Measurements from ENCODE around the gene PRR3. TPM values are rescaled to one million over a fixed set of nuclear protein-coding genes. Genes with fewer than 3 reads are reported as not detected.

The PRR3 gene
- total RNA-seq, 1 experiment from 2014 or later = 5.1 TPM

GRCh38 chr6:30611856-30612194, 54.7 kb downstream of the PRR3 start:
- no peak for DNase-seq (ENCODE audit: low spot score)

DNA sequence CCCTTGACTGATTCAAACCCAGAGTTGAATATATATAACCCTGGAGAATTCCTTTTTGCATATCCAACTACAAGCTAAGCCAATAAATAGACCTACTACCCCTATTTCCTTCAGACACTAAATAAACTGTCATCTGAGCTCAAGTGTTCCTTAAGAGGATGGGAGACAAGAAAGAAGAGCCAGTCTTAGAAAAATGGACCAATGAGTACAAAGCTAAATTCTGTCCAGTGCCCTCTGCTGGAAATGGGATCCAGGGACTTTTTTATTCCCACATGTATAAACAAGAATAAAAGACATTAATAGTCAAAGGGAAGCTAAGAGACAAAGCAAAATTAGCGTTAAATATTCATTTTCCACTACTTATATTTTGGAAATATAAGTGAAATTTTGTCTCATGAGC, 55.1 kb downstream of the PRR3 start:
- DNase-seq (ENCODE audit: low spot score) = no peak

- no peak for DNase-seq (ENCODE audit: low spot score)
Observed at GRCh38 chr6:30612687-30613248, 55.7 kb downstream of the PRR3 start.

Small RNA genes within 50 kb of the gene (small RNA-seq; reads per million reads assigned to genes)
- 0.50 reads per million for gene MIR877

Other genes starting within 250 kb of the PRR3 start
- 13.6 and 15.0 TPM in 2 replicates for gene TRIM39, start 230.4 kb upstream of the PRR3 start, total RNA-seq (2014; rRNA removed; shearing (Covaris generic))
- gene RPP21, start 212.1 kb upstream of the PRR3 start, total RNA-seq (2014; rRNA removed; shearing (Covaris generic)) = 111 and 121 TPM in 2 replicates
- 99.5 and 117 TPM in 2 replicates for gene HLA-E, start 67.8 kb upstream of the PRR3 start, total RNA-seq (2014; rRNA removed; shearing (Covaris generic))
- gene GNL1, start 806 bp upstream of the PRR3 start, total RNA-seq (2014; rRNA removed; shearing (Covaris generic)) = 72.9 and 73.4 TPM in 2 replicates
- gene ABCF1, start 14.1 kb downstream of the PRR3 start, total RNA-seq (2014; rRNA removed; shearing (Covaris generic)) = 57.3 and 73.4 TPM in 2 replicates
- 50.3 and 51.5 TPM in 2 replicates for gene PPP1R10, start 59.9 kb downstream of the PRR3 start, total RNA-seq (2014; rRNA removed; shearing (Covaris generic))
- 55.4 and 66.8 TPM in 2 replicates for gene MRPS18B, start 60.5 kb downstream of the PRR3 start, total RNA-seq (2014; rRNA removed; shearing (Covaris generic))
- gene ATAT1, start 69.6 kb downstream of the PRR3 start, total RNA-seq (2014; rRNA removed; shearing (Covaris generic)) = 8.3 and 9.2 TPM in 2 replicates
- 14.5 and 18.6 TPM in 2 replicates for gene C6orf136, start 89.8 kb downstream of the PRR3 start, total RNA-seq (2014; rRNA removed; shearing (Covaris generic))
- 43.2 and 43.8 TPM in 2 replicates for gene DHX16, start 115.7 kb downstream of the PRR3 start, total RNA-seq (2014; rRNA removed; shearing (Covaris generic))
- 12.1 and 13.2 TPM in 2 replicates for gene PPP1R18, start 129.3 kb downstream of the PRR3 start, total RNA-seq (2014; rRNA removed; shearing (Covaris generic))
- 16.2 and 18.3 TPM in 2 replicates for gene NRM, start 133.7 kb downstream of the PRR3 start, total RNA-seq (2014; rRNA removed; shearing (Covaris generic))
- 24.8 and 24.9 TPM in 2 replicates for gene MDC1, start 160.0 kb downstream of the PRR3 start, total RNA-seq (2014; rRNA removed; shearing (Covaris generic))
- gene TUBB, start 163.1 kb downstream of the PRR3 start, total RNA-seq (2014; rRNA removed; shearing (Covaris generic)) = 935 and 959 TPM in 2 replicates
- gene FLOT1, start 185.4 kb downstream of the PRR3 start, total RNA-seq (2014; rRNA removed; shearing (Covaris generic)) = 142 and 152 TPM in 2 replicates
- 200 and 206 TPM in 2 replicates for gene IER3, start 187.3 kb downstream of the PRR3 start, total RNA-seq (2014; rRNA removed; shearing (Covaris generic))